Type B pancreatic cell (in vitro differentiated cells): Measurements from ENCODE around the gene PDE9A. TPM values are rescaled to one million over a fixed set of nuclear protein-coding genes. Genes with fewer than 3 reads are reported as not detected.
A peak's percentile ranks its signal among the peaks of the same experiment; 100 is the strongest.
"Not testable (repeated sequence)": the region's sequence is repeated elsewhere in the genome, so short reads cannot be mapped to it uniquely, and the experiment has no call there.

Experiments
- DNase-seq: peaks from one replicate; pipeline ENCODE4 v3.0.0; 2021; ENCODE audit warnings: mixed read lengths; ENCODE audit not compliant: unreplicated experiment; ENCODE audit errors: extremely low spot score
- H3K27ac Mint-ChIP-seq: 2 replicates; pipeline ENCODE4 v1.8.0; 2021; ENCODE audit warnings: mild to moderate bottlenecking, mixed read lengths
- H3K27me3 Mint-ChIP-seq: 2 replicates; pipeline ENCODE4 v1.8.0; 2021; ENCODE audit warnings: mixed read lengths
- H3K36me3 Mint-ChIP-seq: 2 replicates; pipeline ENCODE4 v1.8.0; 2021; ENCODE audit warnings: mixed read lengths
- H3K4me1 Mint-ChIP-seq: one replicate; pipeline ENCODE4 v1.8.0; 2021; ENCODE audit warnings: mixed read lengths; ENCODE audit not compliant: unreplicated experiment
- H3K4me3 Mint-ChIP-seq: 2 replicates; pipeline ENCODE4 v1.8.0; 2021; ENCODE audit warnings: mild to moderate bottlenecking, mixed read lengths
- H3K9me3 Mint-ChIP-seq: 2 replicates; pipeline ENCODE4 v1.8.0; 2021; ENCODE audit warnings: mixed read lengths
- CTCF ChIP-seq: fragments of 200-600 bp; sonication (generic); conservative IDR thresholded peaks from 2 replicates; pipeline ENCODE4 v1.5.0; 2021; ENCODE audit warnings: antibody characterized with exemption, mild to moderate bottlenecking
- total RNA-seq: library from RNA; stranded (reverse); gene quantifications from 2 replicates; pipeline ENCODE4 v1.2.1, GENCODE V29; 2021; ENCODE audit warnings: low replicate concordance

Gene PDE9A
- total RNA-seq, 1 donor from 2014 or later = 18.6 TPM

GRCh38 chr21:42707207-42707830 is 53.9 kb downstream of the PDE9A start:
- DNase-seq = no peak
- Mint-ChIP-seq H3K4me1 (peaks cover 18% of the 10 kb centered on the region), H3K9me3 (peaks cover under 1% of the 10 kb centered on the region), H3K4me3 (no peak overlapping the region), H3K27me3 (no peaks in the 10 kb centered on the region), H3K27ac (no peak overlapping the region), H3K36me3 (peaks cover 11% of the 10 kb centered on the region)
- no peak for TF ChIP-seq CTCF

- no peaks in the 10 kb centered on the region for H3K27me3 Mint-ChIP-seq
- H3K9me3 Mint-ChIP-seq = no peaks in the 10 kb centered on the region
- peaks cover 5% of the 10 kb centered on the region for H3K36me3 Mint-ChIP-seq
- H3K4me3 Mint-ChIP-seq = peak overlapping the region; percentile 17
- DNase-seq = no peak
- H3K27ac Mint-ChIP-seq = no peak overlapping the region
- no peak for TF ChIP-seq CTCF
- H3K4me1 Mint-ChIP-seq = peaks cover 18% of the 10 kb centered on the region
Measured at GRCh38 chr21:42708107-42708506, 54.7 kb downstream of the PDE9A start.

GRCh38 chr21:42708916-42709315 is 55.5 kb downstream of the PDE9A start:
- not testable (repeated sequence) for H3K9me3 Mint-ChIP-seq, DNase-seq, H3K36me3 Mint-ChIP-seq, H3K27ac Mint-ChIP-seq, H3K4me3 Mint-ChIP-seq, H3K27me3 Mint-ChIP-seq
- peaks cover 18% of the 10 kb centered on the region for H3K4me1 Mint-ChIP-seq

GRCh38 chr21:42711667-42712066 is 58.2 kb downstream of the PDE9A start:
- peak overlapping the region; percentile 15 for H3K27ac Mint-ChIP-seq
- no peak overlapping the region for H3K4me3 Mint-ChIP-seq
- peaks cover 15% of the 10 kb centered on the region for H3K4me1 Mint-ChIP-seq
- no peak for DNase-seq
- no peaks in the 10 kb centered on the region for H3K9me3 Mint-ChIP-seq
- no peak for TF ChIP-seq CTCF
- H3K27me3 Mint-ChIP-seq = no peaks in the 10 kb centered on the region
- peaks cover 5% of the 10 kb centered on the region for H3K36me3 Mint-ChIP-seq

- H3K9me3 Mint-ChIP-seq, H3K27ac Mint-ChIP-seq, H3K27me3 Mint-ChIP-seq, H3K4me3 Mint-ChIP-seq, DNase-seq, H3K36me3 Mint-ChIP-seq: not testable (repeated sequence)
- H3K4me1 Mint-ChIP-seq = peaks cover 11% of the 10 kb centered on the region
Measured at GRCh38 chr21:42715427-42715826, 62.0 kb downstream of the PDE9A start.

- no peak for TF ChIP-seq CTCF
- Mint-ChIP-seq H3K9me3 (no peaks in the 10 kb centered on the region), H3K27ac (no peak overlapping the region), H3K36me3 (no peaks in the 10 kb centered on the region), H3K4me3 (no peak overlapping the region), H3K4me1 (peaks cover 15% of the 10 kb centered on the region), H3K27me3 (no peaks in the 10 kb centered on the region)
- DNase-seq = no peak
Measured at GRCh38 chr21:42716074-42716473, 62.7 kb downstream of the PDE9A start.

GRCh38 chr21:42720484-42720883 is 67.1 kb downstream of the PDE9A start:
- not testable (repeated sequence) for H3K36me3 Mint-ChIP-seq, DNase-seq, H3K4me3 Mint-ChIP-seq, H3K27ac Mint-ChIP-seq, H3K27me3 Mint-ChIP-seq, H3K9me3 Mint-ChIP-seq
- peaks cover 35% of the 10 kb centered on the region for H3K4me1 Mint-ChIP-seq
